IMR-90 (cell line): Measurements from ENCODE around the gene NOD2. TPM values are rescaled to one million over a fixed set of nuclear protein-coding genes. Genes with fewer than 3 reads are reported as not detected.

ENCODE experiments used
- ATAC-seq: fragments of 200-7000 bp; cut with Tn5 transposase; 2 replicates; pipeline ENCODE4 v1.9.1; 2020; ENCODE audit warnings: low read depth, mild to moderate bottlenecking, moderate library complexity
- BruUV-seq: library from RNA; stranded (reverse); fragments of 400-500 nt; replicated peaks from 2 replicates; lab custom pipeline; 2021; lab: Mats Ljungman, UMichigan
- CTCF ChIA-PET: fragments of 300-600 bp; formaldehyde crosslinking; extraction: SDS; loops from one replicate; lab custom pipeline; 2021; ENCODE audit warnings: antibody characterized with exemption; lab: Yijun Ruan, JAX
- POLR2A ChIA-PET: fragments of 300-600 bp; sonication (Branson Sonifier 250); formaldehyde crosslinking; loops from one replicate; lab custom pipeline; 2022; ENCODE audit warnings: antibody characterized with exemption; ENCODE audit not compliant: unreplicated experiment; lab: Charles Lee
- DNase-seq: peaks from one replicate; pipeline ENCODE4 v3.0.0; 2013
- H2AFZ ChIP-seq: replicated peaks from 2 replicates; pipeline ENCODE3; 2013; ENCODE audit warnings: low read length, mild to moderate bottlenecking; ENCODE audit not compliant: poor library complexity
- H2AK5ac ChIP-seq: 2 replicates; pipeline ENCODE4 v1.6.1; 2013; ENCODE audit warnings: low read depth, low read length, inconsistent platforms
- H2AK9ac ChIP-seq: replicated peaks from 2 replicates; pipeline ENCODE3; 2013; ENCODE audit warnings: mild to moderate bottlenecking, low read depth, low read length, moderate library complexity; ENCODE audit not compliant: poor library complexity
- H2BK120ac ChIP-seq: 2 replicates; pipeline ENCODE4 v1.6.1; 2013; ENCODE audit warnings: low read depth, low read length, inconsistent platforms
- H2BK15ac ChIP-seq: 3 replicates; pipeline ENCODE4 v1.6.1; 2013; ENCODE audit warnings: low read depth, low read length, inconsistent platforms
- H2BK20ac ChIP-seq: 2 replicates; pipeline ENCODE4 v1.6.1; 2013; ENCODE audit warnings: low read depth, mild to moderate bottlenecking, inconsistent platforms, low read length, moderate library complexity
- H2BK5ac ChIP-seq: 2 replicates; pipeline ENCODE4 v1.6.1; 2013; ENCODE audit warnings: mild to moderate bottlenecking, low read depth, low read length, inconsistent platforms; ENCODE audit not compliant: poor library complexity, severe bottlenecking
- H3K14ac ChIP-seq: replicated peaks from 2 replicates; pipeline ENCODE4 v1.6.1; 2013; ENCODE audit warnings: low read depth, low read length, inconsistent platforms
- H3K18ac ChIP-seq: 2 replicates; pipeline ENCODE4 v1.6.1; 2013; ENCODE audit warnings: low read depth, low read length, control low read depth
- H3K23ac ChIP-seq: 2 replicates; pipeline ENCODE4 v1.6.1; 2013; ENCODE audit warnings: low read depth, low read length, inconsistent platforms
- H3K27ac ChIP-seq: 2 replicates; pipeline ENCODE4 v1.5.1; 2013; ENCODE audit warnings: mild to moderate bottlenecking, control low read depth, low read length; ENCODE audit not compliant: insufficient read depth
- H3K27me3 ChIP-seq: 2 replicates; pipeline ENCODE4 v1.6.1; 2013; ENCODE audit warnings: low read length; ENCODE audit not compliant: control insufficient read depth, insufficient read depth
- H3K36me3 ChIP-seq: 2 replicates; pipeline ENCODE4 v1.6.1; 2013; ENCODE audit warnings: low read length, mixed read lengths; ENCODE audit not compliant: control insufficient read depth, insufficient read depth
- H3K4ac ChIP-seq: 2 replicates; pipeline ENCODE4 v1.6.1; 2013; ENCODE audit warnings: low read depth, low read length, inconsistent platforms
- H3K4me1 ChIP-seq: 2 replicates; pipeline ENCODE4 v1.6.1; 2013; ENCODE audit warnings: low read length, mixed read lengths; ENCODE audit not compliant: control insufficient read depth, insufficient read depth
- H3K4me2 ChIP-seq: 2 replicates; pipeline ENCODE4 v1.6.1; 2013; ENCODE audit warnings: low read depth, mild to moderate bottlenecking, control low read depth, low read length, moderate library complexity
- H3K4me3 ChIP-seq: 2 replicates; pipeline ENCODE4 v1.5.1; 2013; ENCODE audit warnings: low read depth, mild to moderate bottlenecking, control low read depth, low read length, moderate library complexity; ENCODE audit not compliant: insufficient read depth
- H3K56ac ChIP-seq: 2 replicates; pipeline ENCODE4 v1.6.1; 2013; ENCODE audit warnings: low read length, inconsistent platforms; ENCODE audit not compliant: insufficient read depth; ENCODE audit errors: extremely low read depth
- H3K79me1 ChIP-seq, 2 experiments: 2 replicates each; pipeline ENCODE4 v1.6.1; 2013; ENCODE audit warnings: low read length in 2 of 2, inconsistent platforms in 1 of 2, low read depth in 1 of 2
- H3K9ac ChIP-seq: 2 replicates; pipeline ENCODE4 v1.6.1; 2013; ENCODE audit warnings: low read depth, low read length, control low read depth
- H3K9me1 ChIP-seq: 2 replicates; pipeline ENCODE4 v1.6.1; 2013; ENCODE audit warnings: low read length, inconsistent platforms; ENCODE audit not compliant: insufficient read depth
- H3K9me3 ChIP-seq: 2 replicates; pipeline ENCODE4 v1.6.1; 2013; ENCODE audit warnings: low read length; ENCODE audit not compliant: control insufficient read depth, insufficient read depth
- H4K20me1 ChIP-seq: 2 replicates; pipeline ENCODE4 v1.6.1; 2013; ENCODE audit warnings: low read length, inconsistent platforms; ENCODE audit not compliant: insufficient read depth
- H4K5ac ChIP-seq: 2 replicates; pipeline ENCODE4 v1.6.1; 2013; ENCODE audit warnings: mild to moderate bottlenecking, low read depth, low read length, control low read depth
- H4K8ac ChIP-seq, 2 experiments: 2 replicates each; pipeline ENCODE4 v1.6.1; 2013; ENCODE audit warnings: low read depth in 2 of 2, low read length in 2 of 2, control low read depth in 1 of 2, inconsistent platforms in 1 of 2
- H4K91ac ChIP-seq: 2 replicates; pipeline ENCODE4 v1.6.1; 2013; ENCODE audit warnings: low read depth, low read length, inconsistent platforms; ENCODE audit not compliant: insufficient read depth
- BHLHE40 ChIP-seq: fragments of 150-350 bp; IDR thresholded peaks from 2 replicates; pipeline ENCODE4 v1.6.1; 2016; ENCODE audit warnings: mild to moderate bottlenecking, low read depth, low read length
- CEBPB ChIP-seq: IDR thresholded peaks from 2 replicates; pipeline ENCODE4 v1.6.1; 2012; ENCODE audit warnings: low read depth, low read length, improper control_type of control experiment
- CHD1 ChIP-seq: IDR thresholded peaks from 2 replicates; pipeline ENCODE4 v1.6.1; 2012; ENCODE audit warnings: low read depth, low read length, improper control_type of control experiment
- CTCF ChIP-seq: conservative IDR thresholded peaks from 2 replicates; pipeline ENCODE4 v1.5.1; 2012; ENCODE audit warnings: mild to moderate bottlenecking, low read depth, low read length, improper control_type of control experiment
- FOS ChIP-seq: fragments of 150-350 bp; IDR thresholded peaks from 2 replicates; pipeline ENCODE4 v1.6.1; 2016; ENCODE audit warnings: low read depth, low read length
- MAFK ChIP-seq: IDR thresholded peaks from 2 replicates; pipeline ENCODE4 v1.6.1; 2012; ENCODE audit warnings: low read depth, low read length, improper control_type of control experiment
- MAZ ChIP-seq: IDR thresholded peaks from 2 replicates; pipeline ENCODE4 v1.6.1; 2012; ENCODE audit warnings: low read depth, mild to moderate bottlenecking, low read length, improper control_type of control experiment, moderate library complexity, borderline replicate concordance
- NFE2L2 ChIP-seq: fragments of 150-350 bp; IDR thresholded peaks from 2 replicates; pipeline ENCODE4 v1.6.1; 2016; ENCODE audit warnings: low read depth, mild to moderate bottlenecking, low read length
- RAD21 ChIP-seq: IDR thresholded peaks from 2 replicates; pipeline ENCODE4 v1.6.1; 2012; ENCODE audit warnings: low read length, improper control_type of control experiment
- RCOR1 ChIP-seq: IDR thresholded peaks from 2 replicates; pipeline ENCODE4 v1.6.1; 2012; ENCODE audit warnings: mild to moderate bottlenecking, low read length, improper control_type of control experiment; ENCODE audit not compliant: insufficient replicate concordance
- RFX5 ChIP-seq: IDR thresholded peaks from 2 replicates; pipeline ENCODE4 v1.8.0; 2012; ENCODE audit warnings: low read depth, mild to moderate bottlenecking, low read length, moderate library complexity
- SMC3 ChIP-seq: fragments of 150-350 bp; IDR thresholded peaks from 2 replicates; pipeline ENCODE4 v1.6.1; 2016; ENCODE audit warnings: low read depth, mild to moderate bottlenecking, antibody characterized with exemption, low read length, moderate library complexity
- USF2 ChIP-seq: fragments of 150-350 bp; IDR thresholded peaks from 2 replicates; pipeline ENCODE4 v1.6.1; 2017; ENCODE audit warnings: mild to moderate bottlenecking, antibody characterized with exemption, low read length, low read depth
- WGBS, 2 experiments: methylation state at CpG; one replicate each; pipeline versions ENCODE4 v1.1.5 to v1.1.7; 2013; ENCODE audit warnings: missing lambda C conversion rate in 2 of 2; ENCODE audit not compliant: insufficient read length in 1 of 2; ENCODE audit errors: extremely low coverage in 2 of 2; 5-methylcytosine and 5-hydroxymethylcytosine counted together
- dilution Hi-C: fragments of 300-500 bp; cut with HindIII; formaldehyde crosslinking; loops from one replicate; pipeline ENCODE4 v1.14.3; 2018; ENCODE audit warnings: low sequenced_read_pairs; ENCODE audit not compliant: unreplicated experiment
- in situ Hi-C: fragments of 300-500 bp; cut with MboI; formaldehyde crosslinking; loops from 3 replicates; pipeline ENCODE4 v1.14.3; 2019; ENCODE audit warnings: low sequenced_read_pairs, inconsistent platforms, mixed read lengths
- intact Hi-C: fragments of 100-400 bp; cut with micrococcal nuclease; formaldehyde crosslinking; loops from 2 replicates; pipeline ENCODE4 v1.10.0; 2022
- polyA plus RNA-seq, 3 experiments: library from polyadenylated mRNA; depleted of rRNA; stranded (reverse); fragments of >200 nt; gene quantifications; 2 replicates each; pipeline ENCODE4 v1.2.3, GENCODE V29; 2012; ENCODE audit warnings: low replicate concordance in 1 of 3
- total RNA-seq: library from RNA; depleted of rRNA; stranded (reverse); fragments of >200 nt; gene quantifications from 2 replicates; pipeline ENCODE4 v1.2.3, GENCODE V29; 2012

Gene NOD2
- total and polyA plus RNA-seq, 2 of the 4 experiments (the other 2 are of a cell fraction): not detected

GRCh38 chr16:50679676-50680555, 13.5 kb upstream of the NOD2 start (continued):
- no peak for TF ChIP-seq CTCF

DNA sequence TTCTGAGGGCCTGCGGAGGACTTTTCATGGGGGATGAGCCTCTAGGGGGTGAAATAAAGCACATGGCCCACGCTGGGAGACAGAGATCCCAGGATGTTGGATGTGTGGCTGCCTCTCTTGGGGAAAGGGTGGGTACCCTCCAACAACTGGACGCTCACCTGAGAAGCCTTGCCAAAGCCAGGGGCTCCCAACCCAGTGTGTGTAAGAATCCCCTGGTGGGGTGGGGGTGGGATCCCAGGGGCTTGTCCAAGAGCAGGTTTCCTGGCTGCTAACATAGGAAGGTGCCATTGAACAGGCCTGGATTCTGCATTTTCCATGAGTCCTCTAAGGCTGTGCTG, 12.9 kb upstream of the NOD2 start:
- WGBS, 2 experiments: no CpG with 5 or more reads among the region's 3 CpGs
- TF ChIP-seq CHD1 (no peak), SMC3 (no peak), MAFK (no peak), NFE2L2 (no peak), MAZ (no peak), CEBPB (no peak), RAD21 (no peak), FOS (no peak), RCOR1 (no peak), BHLHE40 (no peak), RFX5 (no peak), USF2 (no peak)

More for the DNA sequence above, 12.9 kb upstream of the NOD2 start:
- H2BK120ac ChIP-seq: no peak overlapping the region
- H3K18ac ChIP-seq: no peak overlapping the region
- no peaks in the 10 kb centered on the region for H3K79me1 ChIP-seq
- H3K9me3 ChIP-seq: no peaks in the 10 kb centered on the region
- no peaks in the 10 kb centered on the region for H3K4me1 ChIP-seq
- no peaks in the 10 kb centered on the region for H4K20me1 ChIP-seq
- intact Hi-C loops: no loop called here
- H4K91ac ChIP-seq: no peak overlapping the region
- ATAC-seq: no peak
- no peak overlapping the region for H3K27ac ChIP-seq
- no peak overlapping the region for H3K23ac ChIP-seq
- ChIA-PET CTCF (no interaction called here), POLR2A (no interaction called here)
- no peaks in the 10 kb centered on the region for H3K9me1 ChIP-seq
- no TSS peak for BruUV-seq
- in situ Hi-C loops: loop anchor here (10.0 kb wide), 1 partner anchor 124 kb away; no protein-coding TSS in a partner anchor
- H2BK15ac ChIP-seq: no peak overlapping the region
- H3K4me3 ChIP-seq: no peak overlapping the region
- no peak overlapping the region for H2AK5ac ChIP-seq
- no peaks in the 10 kb centered on the region for H3K36me3 ChIP-seq
- H3K14ac ChIP-seq: no peak overlapping the region
- no peak overlapping the region for H3K56ac ChIP-seq
- no peak overlapping the region for H3K4me2 ChIP-seq
- DNase-seq: no peak
- H3K9ac ChIP-seq: no peak overlapping the region
- H2BK20ac ChIP-seq: no peak overlapping the region
- H2BK5ac ChIP-seq: no peak overlapping the region
- dilution Hi-C loops: no loop called here
- no peak overlapping the region for H4K8ac ChIP-seq
- no peak overlapping the region for H4K5ac ChIP-seq
- no peak overlapping the region for H2AFZ ChIP-seq
- H3K27me3 ChIP-seq: peaks cover 5% of the 10 kb centered on the region
- no peak overlapping the region for H3K4ac ChIP-seq
- no peak overlapping the region for H2AK9ac ChIP-seq
